22Rv1 (cell line): ENCODE data around the gene MAST3.

Source experiments
- H3K27ac ChIP-seq: fragments of 450-650 bp; 2 replicates; pipeline ENCODE4 v1.5.1; 2017
- ZFX ChIP-seq: fragments of 450-650 bp; IDR thresholded peaks from 2 replicates; pipeline ENCODE4 v1.6.1; 2017; ENCODE audit warnings: antibody characterized with exemption, borderline replicate concordance
- TF ChIP-seq, protein P1 (sequence below): fragments of 450-650 bp; IDR thresholded peaks from 2 replicates; pipeline ENCODE4 v1.5.1; 2017; ENCODE audit warnings: mild to moderate bottlenecking

The MAST3 gene

DNA sequence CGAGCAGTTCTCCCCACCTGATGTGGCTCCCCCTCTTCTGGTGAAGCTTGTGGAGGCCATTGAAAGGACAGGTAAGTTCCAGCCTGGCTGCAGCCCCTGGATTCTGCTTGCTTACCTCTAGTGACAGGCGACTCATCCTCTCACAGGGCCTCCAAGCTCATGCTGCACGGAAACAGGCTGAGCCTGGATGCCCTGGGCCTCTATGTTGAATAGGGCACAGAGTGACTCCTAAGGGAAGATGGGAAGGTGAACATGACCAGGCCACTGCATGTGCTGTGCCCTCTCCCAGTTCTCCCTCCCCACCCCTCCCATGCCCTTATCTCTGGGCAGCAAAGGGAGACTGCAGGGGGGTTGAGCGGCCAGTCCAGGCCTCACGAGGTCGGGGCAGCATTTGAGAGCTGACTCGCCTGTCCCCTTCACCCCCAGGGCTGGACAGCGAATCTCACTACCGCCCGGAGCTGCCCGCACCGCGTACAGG is 63.0 kb downstream of the MAST3 start:
- H3K27ac ChIP-seq, result peak overlapping the region; percentile 48; the same call in 1 of the 2 replicates
- TF ChIP-seq, protein P1, sequence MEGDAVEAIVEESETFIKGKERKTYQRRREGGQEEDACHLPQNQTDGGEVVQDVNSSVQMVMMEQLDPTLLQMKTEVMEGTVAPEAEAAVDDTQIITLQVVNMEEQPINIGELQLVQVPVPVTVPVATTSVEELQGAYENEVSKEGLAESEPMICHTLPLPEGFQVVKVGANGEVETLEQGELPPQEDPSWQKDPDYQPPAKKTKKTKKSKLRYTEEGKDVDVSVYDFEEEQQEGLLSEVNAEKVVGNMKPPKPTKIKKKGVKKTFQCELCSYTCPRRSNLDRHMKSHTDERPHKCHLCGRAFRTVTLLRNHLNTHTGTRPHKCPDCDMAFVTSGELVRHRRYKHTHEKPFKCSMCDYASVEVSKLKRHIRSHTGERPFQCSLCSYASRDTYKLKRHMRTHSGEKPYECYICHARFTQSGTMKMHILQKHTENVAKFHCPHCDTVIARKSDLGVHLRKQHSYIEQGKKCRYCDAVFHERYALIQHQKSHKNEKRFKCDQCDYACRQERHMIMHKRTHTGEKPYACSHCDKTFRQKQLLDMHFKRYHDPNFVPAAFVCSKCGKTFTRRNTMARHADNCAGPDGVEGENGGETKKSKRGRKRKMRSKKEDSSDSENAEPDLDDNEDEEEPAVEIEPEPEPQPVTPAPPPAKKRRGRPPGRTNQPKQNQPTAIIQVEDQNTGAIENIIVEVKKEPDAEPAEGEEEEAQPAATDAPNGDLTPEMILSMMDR, result no peak
- TF ChIP-seq ZFX, result no peak

DNA sequence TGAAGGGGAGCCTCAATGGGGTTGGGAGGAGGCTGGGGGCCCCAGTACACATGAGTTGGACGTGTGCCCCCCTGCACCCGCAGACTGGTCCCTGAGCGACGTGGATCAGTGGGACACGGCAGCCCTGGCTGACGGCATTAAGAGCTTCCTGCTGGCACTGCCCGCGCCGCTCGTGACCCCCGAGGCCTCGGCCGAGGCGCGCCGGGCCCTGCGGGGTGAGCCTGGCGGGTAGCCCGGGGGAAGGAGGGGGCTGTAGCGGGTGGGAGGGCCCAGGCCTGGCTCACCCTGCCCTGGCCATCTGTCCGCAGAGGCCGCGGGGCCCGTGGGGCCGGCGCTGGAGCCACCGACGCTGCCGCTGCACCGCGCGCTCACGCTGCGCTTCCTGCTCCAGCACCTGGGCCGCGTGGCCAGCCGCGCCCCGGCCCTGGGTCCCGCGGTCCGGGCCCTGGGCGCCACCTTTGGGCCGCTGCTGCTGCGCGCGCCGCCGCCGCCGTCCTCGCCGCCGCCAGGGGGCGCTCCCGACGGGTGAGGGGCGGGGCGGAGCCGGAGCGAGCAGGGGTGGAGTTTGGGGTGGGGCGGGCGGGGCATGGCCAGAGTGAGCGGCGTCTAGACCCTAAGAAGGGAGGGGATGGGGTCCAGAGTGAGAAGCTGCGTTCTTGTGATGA is 63.5 kb downstream of the MAST3 start:
- H3K27ac ChIP-seq, result peak overlapping the region; percentile 48; the same call in 1 of the 2 replicates
- no peak for TF ChIP-seq ZFX
- TF ChIP-seq, protein P1, result peak; percentile 97

DNA sequence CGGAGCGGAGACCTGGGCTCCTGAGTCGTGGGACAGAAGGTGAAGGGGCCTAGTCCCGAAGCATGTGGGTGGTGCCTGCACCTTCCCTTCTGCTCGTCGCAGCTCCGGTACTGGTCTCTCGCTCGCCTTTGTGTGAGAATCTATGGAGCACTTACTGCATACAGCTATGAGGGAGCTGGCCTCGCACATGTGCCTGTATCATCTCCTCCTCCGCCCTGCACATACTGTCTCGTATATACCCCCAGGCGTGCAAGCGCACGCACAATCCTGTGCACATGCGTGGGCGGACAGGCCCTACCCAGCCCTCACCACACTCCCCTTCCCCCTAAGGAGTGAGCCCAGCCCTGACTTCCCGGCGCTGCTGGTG is 64.0 kb downstream of the MAST3 start:
- no peak for TF ChIP-seq ZFX
- TF ChIP-seq, protein P1, result peak; percentile 62
- no peak overlapping the region for H3K27ac ChIP-seq

DNA sequence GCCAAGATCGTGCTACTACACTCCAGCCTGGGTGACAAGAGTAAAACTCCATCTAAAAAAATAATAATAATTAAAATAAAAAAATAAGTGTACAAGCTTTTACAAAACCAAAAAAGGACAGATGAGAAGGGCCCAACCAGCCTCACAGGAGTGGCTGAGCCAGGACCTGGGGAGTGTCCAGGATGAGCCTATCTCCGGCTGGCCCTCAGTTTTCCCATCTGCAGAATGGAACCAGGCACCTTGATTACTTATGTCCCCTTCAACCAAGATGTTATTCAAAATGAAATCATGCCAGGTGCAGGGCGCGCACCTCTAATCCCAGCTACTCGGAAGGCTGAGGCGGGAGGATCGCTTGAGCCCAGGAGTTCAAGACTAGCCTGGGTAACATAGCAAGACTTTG is 66.5 kb downstream of the MAST3 start:
- no peak for TF ChIP-seq ZFX
- TF ChIP-seq, protein P1, result no peak

DNA sequence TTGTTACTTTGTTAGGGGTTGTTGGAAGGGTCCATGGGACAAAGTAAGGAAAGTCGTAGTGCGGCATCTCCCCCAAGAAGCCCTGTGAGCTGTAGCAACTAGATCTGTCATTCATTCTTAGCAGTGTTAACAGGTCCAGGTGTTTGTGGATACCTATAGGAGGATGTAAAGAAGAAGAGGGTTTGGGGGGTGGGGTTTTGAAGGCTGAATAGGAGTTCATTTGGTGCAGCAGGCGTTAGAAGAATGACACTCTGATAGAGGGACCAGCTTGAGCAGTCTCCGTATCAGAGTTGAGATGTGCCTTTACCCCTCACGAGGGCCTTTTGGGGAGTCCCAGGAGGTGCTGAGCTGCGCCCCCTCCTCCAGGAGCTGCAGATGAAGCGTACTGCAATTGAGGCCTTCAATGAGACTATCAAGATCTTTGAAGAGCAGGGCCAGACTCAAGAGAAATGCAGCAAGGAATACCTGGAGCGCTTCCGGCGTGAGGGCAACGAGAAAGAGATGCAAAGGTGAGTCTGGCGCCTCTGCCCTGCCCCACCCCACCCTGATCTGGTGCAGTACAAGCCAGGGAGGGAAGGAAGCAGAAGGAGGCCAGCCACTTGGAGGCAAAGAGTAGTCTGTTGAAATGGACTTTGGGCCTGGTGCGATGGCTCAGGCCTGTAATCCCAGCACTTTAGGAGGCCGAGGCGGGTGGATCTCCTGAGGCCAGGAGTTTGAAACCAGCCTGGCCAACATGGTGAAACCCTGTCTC is 68.4 kb downstream of the MAST3 start:
- TF ChIP-seq ZFX, result no peak
- TF ChIP-seq, protein P1, result no peak

More for the DNA sequence above, 66.5 kb downstream of the MAST3 start:
- no peak overlapping the region for H3K27ac ChIP-seq

DNA sequence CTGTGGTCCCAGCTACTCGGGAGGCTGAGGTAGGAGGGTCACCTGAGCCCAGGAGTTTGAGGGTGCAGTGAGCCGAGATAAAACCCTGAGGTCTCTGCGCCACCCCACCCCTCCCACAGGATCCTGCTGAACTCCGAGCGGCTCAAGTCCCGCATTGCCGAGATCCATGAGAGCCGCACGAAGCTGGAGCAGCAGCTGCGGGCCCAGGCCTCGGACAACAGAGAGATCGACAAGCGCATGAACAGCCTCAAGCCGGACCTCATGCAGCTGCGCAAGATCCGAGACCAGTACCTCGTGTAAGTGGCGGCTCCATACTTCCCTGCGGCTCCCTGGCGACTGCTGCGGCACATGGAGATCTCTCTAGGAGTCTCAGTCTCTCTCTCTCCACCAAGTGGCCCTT is 69.4 kb downstream of the MAST3 start:
- TF ChIP-seq, protein P1, result no peak
- H3K27ac ChIP-seq, result no peak overlapping the region

More for the DNA sequence above, 68.4 kb downstream of the MAST3 start:
- no peak overlapping the region for H3K27ac ChIP-seq

DNA sequence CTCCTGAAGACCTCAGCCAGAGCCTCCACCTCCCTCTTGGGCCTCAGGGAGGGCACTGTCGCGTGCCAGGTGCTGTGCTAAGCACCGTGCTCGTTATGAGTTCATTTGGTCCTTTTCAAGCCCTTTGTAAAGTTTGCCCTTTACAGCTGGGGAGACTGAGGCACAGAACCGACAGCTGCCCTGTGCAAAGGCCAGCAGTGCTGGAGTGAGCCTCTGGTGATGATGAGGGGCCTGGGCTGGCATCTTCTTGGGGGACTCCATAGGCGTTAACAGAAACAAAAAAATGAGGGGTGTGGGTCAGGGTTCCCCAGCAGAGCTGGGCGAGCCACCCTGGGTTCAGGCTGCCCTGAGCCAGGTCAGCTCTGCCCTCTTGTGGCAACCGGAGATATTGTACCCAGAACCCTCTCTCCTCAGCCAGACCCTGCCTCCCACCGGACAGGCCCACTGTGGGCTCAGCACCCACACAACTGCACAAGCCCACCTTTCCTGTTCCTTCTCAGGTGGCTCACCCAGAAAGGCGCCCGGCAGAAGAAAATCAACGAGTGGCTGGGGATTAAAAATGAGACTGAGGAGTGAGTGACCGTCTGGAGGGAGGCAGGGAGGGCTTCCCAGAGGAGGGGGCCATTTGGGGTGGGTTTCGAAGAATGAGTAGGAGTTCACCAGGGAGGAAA is 70.5 kb downstream of the MAST3 start:
- H3K27ac ChIP-seq, result no peak overlapping the region
- TF ChIP-seq, protein P1, result peak; percentile 86
- TF ChIP-seq ZFX, result no peak
